ENCODE measurements around the gene ANKRD29.

ANKRD29 gene

GRCh38 chr18:23684515-23685197 is 21.9 kb upstream of the ANKRD29 start (continued):
- TF ChIP-seq ZNF398 (tag by site-specific recombination; IDR thresholded peaks at IDR 0.05) = peak; percentile 71
- TF ChIP-seq ZNF174 (tag by site-specific recombination; IDR thresholded peaks at IDR 0.05) = peak; percentile 92
- no peak for TF ChIP-seq ZBTB7A (tag by site-specific recombination; IDR thresholded peaks at IDR 0.05; ENCODE audit: low read depth)
- peak; percentile 62; the same call in 1 of the 2 replicates for TF ChIP-seq ZBTB1 (tag by site-specific recombination; IDR thresholded peaks at IDR 0.05)
- TF ChIP-seq ZNF2 (tag by site-specific recombination; IDR thresholded peaks at IDR 0.05) = no peak
- TF ChIP-seq ZNF148 (tag by site-specific recombination; IDR thresholded peaks at IDR 0.05; ENCODE audit: borderline replicate concordance) = peak; percentile 43; the same call in 1 of the 2 replicates
- TF ChIP-seq ZNF558 (tag by site-specific recombination; IDR thresholded peaks at IDR 0.05) = 0 out of 2 replicates have a peak, but pooled peaks have one; percentile 21
- TF ChIP-seq ZNF18 (tag by site-specific recombination; IDR thresholded peaks at IDR 0.05) = peak; percentile 81
- no peak for TF ChIP-seq ZNF169 (tag by site-specific recombination; IDR thresholded peaks at IDR 0.05)
- no peak for TF ChIP-seq HOXC10 (CRISPR knock-in tag; IDR thresholded peaks at IDR 0.05)
- TF ChIP-seq ZNF354C (tag by site-specific recombination; IDR thresholded peaks at IDR 0.05; ENCODE audit: borderline replicate concordance, low read depth) = no peak
- no peak for TF ChIP-seq ZBTB11 (tag by site-specific recombination; conservative IDR thresholded peaks at IDR 0.05; ENCODE audit: low read depth)
- peak; percentile 24; the same call in 1 of the 2 replicates for TF ChIP-seq SP7 (tag by site-specific recombination; IDR thresholded peaks at IDR 0.05)
- TF ChIP-seq KLF8 (tag by site-specific recombination; IDR thresholded peaks at IDR 0.05) = peak; percentile 75
- TF ChIP-seq WT1 (tag by site-specific recombination; IDR thresholded peaks at IDR 0.05) = peak; percentile 39; the same call in 1 of the 2 replicates
- TF ChIP-seq HOXD13 (CRISPR knock-in tag; IDR thresholded peaks at IDR 0.05; ENCODE audit: borderline replicate concordance) = peak; percentile 98
- no peak for TF ChIP-seq REPIN1 (tag by site-specific recombination; IDR thresholded peaks at IDR 0.05; ENCODE audit: low read depth)
- no peak for TF ChIP-seq ZNF433 (tag by site-specific recombination; IDR thresholded peaks at IDR 0.05; ENCODE audit: low read depth)
- TF ChIP-seq ZNF239 (tag by site-specific recombination; IDR thresholded peaks at IDR 0.05) = peak; percentile 18; the same call in 1 of the 2 replicates
- no peak for TF ChIP-seq REST (tag by site-specific recombination; IDR thresholded peaks at IDR 0.05)
- TF ChIP-seq ZNF777 (tag by site-specific recombination; IDR thresholded peaks at IDR 0.05; ENCODE audit: borderline replicate concordance) = no peak
- TF ChIP-seq ZNF248 (tag by site-specific recombination; IDR thresholded peaks at IDR 0.05) = 0 out of 2 replicates have a peak, but pooled peaks have one; percentile 25
- TF ChIP-seq ZNF394 (tag by site-specific recombination; IDR thresholded peaks at IDR 0.05; ENCODE audit: borderline replicate concordance) = peak; percentile 49; the same call in 1 of the 2 replicates
- no peak for TF ChIP-seq ZNF335 (tag by site-specific recombination; conservative IDR thresholded peaks at IDR 0.05)
- peak; percentile 80 for TF ChIP-seq KLF10 (tag by site-specific recombination; IDR thresholded peaks at IDR 0.05)

Data from HEK293 (cell line).